NCI-H524 (cell line): ENCODE measurements around the gene FGA.
"Not testable (repeated sequence)": the region's sequence is repeated elsewhere in the genome, so short reads cannot be mapped to it uniquely, and the experiment has no call there.

Experiments
- DNase-seq, 2 experiments: peaks; one replicate each; lab custom pipeline; 2025; lab: John Stamatoyannopoulos, UW

The FGA gene

DNA sequence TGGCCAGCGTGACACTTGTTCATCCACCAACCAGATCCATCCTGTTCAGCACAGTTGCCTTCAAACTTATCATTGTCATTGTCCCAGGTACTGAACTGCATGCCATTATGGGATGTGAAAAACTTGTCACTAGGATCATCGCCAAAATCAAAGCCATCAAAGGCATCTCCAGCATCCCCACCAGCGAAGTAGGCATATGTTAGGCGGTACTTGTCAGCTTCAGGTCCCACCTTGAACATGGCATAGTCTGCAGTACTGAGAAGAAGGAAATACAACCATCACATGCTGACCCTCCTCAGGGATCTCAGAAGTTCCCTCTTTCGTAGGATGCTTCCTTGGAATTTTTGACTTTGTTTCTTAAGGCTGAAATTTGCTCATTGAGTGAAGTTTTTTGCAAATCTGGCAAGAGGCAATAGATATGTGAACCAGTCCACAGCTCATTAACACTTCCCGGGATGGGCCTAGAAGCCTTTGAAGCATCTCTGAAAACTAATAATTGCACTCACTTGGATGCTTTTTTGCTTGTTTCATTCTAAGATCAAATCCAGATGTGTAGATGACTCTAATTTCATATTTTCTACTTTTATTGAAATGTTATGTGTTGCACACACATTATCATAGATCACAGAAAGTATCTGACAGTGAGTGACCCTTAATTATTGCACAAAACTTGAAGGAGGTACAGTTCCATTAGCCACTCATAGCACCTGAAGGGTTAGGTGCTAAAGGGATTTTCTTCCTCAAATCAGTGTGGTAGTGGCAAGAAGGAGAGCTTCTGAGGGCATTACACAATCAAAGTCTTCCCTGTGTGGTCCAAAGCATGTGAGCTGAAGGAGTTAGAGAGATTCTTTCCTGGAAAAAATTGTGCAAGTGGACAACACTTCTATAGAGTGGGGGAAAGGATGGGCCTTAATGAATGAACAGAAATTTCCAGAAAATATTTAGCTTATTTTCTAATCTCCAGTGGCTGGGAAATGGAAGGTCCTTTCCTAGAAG lies 16.5 kb upstream of the FGA start:
- DNase-seq, result no peak

DNA sequence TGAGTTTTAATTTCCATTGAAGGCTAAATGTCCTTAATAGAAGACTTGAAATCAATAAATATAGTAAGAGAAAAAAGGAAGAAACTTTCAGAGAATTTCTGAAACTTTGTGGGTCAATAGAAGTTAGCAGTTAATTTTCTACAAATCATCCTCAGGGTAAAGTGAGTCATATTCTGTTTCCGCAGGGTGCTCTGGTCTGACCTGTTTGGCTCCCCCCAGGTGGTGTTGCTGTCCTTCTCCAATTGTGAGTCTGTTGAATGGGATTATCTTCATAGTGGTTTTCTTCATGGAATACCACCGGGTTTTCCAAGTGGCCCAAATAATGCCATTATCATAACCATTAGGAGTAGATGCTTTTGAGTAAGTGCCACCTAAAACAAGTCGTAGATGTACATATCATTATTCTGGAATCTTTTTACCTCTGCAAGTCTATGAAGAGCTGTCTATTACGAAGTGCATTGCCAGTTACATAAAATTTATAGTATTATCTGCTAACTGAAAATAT lies 14.2 kb upstream of the FGA start:
- no peak for DNase-seq

DNA sequence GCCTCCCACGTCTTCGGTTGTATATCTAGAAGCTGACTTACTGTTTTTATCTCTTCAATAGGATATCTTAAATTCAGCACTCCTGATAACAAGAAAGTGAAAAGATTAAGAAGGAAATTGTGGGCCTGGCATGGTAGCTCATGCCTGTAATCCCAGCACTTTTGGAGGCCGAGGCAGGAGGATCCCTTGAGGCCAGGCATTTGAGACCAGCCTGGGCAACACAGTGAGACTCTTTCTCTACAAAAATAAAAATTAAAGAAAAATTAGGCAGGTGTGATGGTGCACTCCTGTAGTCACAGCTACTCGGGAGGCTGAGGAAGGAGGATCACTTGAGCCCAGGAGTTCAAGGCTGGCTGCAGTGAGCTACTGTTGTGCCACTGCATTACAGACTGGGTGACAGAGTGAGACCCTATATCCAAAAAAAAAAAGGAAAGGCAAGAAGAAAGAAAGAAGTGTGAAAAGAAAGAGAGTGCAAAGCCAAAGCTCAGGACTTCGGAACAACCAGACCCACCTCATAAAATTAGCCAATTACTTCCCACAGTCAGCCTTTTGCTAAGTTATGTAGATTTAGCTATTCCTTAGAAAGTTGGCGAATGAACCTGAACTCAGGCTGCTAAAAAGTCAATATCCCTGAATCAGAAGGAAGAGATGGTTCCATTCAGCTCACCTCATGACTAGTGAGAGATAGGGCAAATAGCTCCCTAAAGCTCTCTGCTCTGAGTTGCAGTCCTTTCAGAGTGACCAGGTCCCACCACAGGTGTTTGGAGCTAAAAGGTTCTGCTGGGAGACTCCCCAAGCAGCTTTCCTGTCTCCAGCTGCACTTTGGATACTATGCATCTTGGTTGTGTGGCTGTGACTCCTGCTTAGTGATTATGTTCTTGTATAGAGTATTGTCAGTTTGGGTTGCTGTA lies 12.7 kb upstream of the FGA start:
- no peak for DNase-seq

DNA sequence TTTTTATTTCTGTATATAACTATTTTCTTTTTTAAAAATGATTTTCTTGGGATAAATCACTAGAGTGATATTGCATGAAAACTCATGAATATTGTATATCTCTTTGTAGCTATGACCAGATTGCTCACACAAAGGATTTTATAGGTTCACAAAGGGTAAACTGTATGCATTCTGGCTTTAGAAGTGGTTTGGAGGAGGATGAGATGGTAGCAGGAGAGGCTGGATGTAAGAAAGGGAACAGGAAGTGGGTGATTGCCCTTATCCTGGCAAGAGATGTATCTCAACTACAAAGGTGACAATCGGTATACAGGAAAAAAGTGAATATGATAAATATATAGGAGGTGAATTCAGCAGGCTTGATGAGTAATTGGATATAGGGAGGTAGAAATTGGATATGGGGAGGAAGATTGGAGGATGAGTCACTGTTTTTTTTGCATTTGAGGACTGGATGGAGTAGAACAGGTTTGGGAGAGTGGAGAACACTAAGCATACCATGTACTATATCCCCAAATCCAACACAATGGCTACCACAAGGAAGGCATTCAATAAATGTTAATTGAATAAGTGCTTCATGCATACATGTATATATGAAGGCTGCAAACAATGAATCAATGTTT lies 12.0 kb upstream of the FGA start:
- DNase-seq, result no peak

GRCh38 chr4:154597798-154598774 lies 7.5 kb upstream of the FGA start:
- DNase-seq, result no peak

DNA sequence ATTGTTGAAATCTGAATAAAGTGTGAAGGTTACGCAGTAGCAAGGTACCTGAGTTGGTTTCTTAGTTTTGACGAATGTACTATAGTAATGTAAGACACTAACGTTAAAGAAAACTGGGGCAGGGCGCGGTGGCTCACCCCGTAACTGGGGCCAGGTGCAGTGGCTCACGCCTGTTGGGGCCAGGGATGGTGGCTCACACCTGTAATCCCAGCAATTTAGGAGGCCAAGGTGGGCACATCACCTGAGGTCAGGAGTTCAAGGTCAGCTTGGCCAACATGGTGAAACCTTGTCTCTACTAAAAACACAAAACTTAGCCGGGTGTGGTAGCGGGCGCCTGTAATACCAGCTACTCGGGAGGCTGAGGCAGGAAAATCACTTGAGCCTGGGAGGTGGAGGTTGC lies 6.7 kb upstream of the FGA start:
- not testable (repeated sequence) for DNase-seq

DNA sequence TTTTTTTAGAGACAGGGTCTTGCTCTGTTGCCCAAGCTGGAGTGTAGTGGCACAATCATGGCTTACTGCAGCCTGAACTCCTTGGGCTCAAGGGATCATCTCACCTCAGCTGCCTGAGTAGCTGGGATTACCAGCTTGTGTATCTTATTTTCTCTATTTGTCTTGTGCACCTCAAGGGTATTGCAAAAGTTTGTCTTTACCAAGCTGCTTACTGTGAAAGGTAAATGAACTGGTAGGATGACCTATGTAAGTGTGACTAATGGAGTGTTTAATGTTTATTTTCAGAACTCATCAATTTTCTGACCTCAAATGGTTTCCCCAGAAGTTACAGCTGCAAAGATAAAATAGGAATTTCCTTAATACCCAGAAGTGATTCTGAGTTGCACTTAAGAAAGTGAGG lies 5.3 kb upstream of the FGA start:
- no peak for DNase-seq

DNA sequence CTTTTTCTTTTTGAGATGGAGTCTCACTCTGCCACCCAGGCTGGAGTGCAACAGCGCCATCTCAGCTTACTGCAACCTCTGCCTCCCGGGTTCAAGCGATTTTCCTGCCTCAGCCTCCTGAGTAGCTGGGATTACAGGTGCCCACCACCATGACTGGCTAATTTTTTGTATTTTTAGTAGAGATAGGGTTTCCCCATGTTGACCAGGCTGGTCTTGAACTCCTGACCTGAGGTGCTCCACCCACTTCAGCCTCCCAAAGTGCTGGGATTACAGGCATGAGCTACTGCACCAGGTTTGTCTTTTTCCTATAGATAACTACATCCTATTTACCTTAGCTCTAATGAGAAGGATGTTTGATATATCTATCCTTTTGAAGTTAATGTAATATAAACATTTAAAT lies 3.8 kb upstream of the FGA start:
- DNase-seq, result not testable (repeated sequence)

- DNase-seq, result no peak
These were observed 3.3 kb upstream of the FGA start for GRCh38 chr4:154593868-154594267.

GRCh38 chr4:154591890-154592289 lies 1.3 kb upstream of the FGA start:
- DNase-seq, result no peak

GRCh38 chr4:154589296-154590197 lies 995 bp downstream of the FGA start:
- DNase-seq, result no peak

- DNase-seq, result no peak
These were observed 2.3 kb downstream of the FGA start for GRCh38 chr4:154588198-154588597.

GRCh38 chr4:154586296-154587033 lies 4.1 kb downstream of the FGA start:
- no peak for DNase-seq

GRCh38 chr4:154585369-154586018 lies 5.0 kb downstream of the FGA start:
- no peak for DNase-seq

DNA sequence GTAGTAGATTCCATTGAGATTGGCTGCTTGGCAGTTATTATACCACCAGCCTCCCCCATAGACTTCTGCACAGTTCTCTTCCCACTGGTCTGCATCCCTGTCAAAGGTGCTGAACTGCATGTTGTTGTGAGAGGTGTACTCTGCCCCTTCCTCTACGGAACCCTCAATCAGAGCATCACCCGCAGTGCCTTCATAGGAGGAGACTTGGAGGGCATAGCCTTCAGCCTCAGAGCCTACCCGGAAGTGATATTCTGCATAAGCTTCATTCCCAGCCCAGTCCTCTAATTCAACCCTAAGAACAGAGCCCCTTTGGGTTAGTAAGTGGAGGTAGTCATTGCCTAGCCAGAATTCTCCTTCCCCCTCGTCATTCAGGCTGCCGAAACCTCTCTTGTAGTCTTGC lies 6.3 kb downstream of the FGA start:
- DNase-seq, result no peak

DNA sequence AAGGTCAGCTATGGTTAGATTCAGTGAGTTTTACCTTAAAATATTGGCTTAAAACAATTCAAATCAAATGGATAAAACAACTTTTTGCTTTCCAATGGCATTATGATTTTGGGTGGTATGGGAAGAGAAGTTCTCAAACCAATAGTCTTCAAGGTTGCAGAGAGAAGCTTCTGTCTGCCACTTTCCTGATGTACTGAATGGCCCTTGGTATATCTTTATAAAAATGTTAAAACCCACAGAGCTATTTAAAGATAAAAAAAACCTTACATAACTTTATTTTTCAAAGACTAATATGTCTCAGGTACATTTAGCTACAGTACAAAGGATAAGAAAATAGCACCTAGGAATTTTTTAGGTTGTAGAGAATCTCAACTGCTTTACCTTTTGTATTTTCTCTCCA lies 6.9 kb downstream of the FGA start:
- no peak for DNase-seq

GRCh38 chr4:154583230-154583629 lies 7.3 kb downstream of the FGA start:
- no peak for DNase-seq

DNA sequence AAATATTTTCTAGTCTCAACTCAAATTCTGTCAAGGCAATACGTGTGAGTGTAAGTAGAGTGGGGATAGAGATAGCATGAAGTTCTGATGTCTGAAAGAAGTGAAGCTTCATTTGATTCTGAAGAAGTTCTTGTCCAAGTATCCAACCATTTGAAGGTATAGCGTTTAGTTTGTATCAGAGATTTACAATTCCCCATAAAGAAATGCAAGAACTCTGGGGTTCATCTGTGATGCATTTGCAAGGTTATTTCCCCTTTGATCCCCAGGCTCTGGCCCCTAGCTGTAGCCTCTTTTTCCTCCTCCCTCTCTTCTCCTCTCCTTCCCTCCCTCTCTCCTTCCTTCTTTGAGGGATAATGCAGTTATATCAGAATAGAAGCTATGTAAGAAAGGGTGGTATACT lies 7.8 kb downstream of the FGA start:
- DNase-seq, result no peak

DNA sequence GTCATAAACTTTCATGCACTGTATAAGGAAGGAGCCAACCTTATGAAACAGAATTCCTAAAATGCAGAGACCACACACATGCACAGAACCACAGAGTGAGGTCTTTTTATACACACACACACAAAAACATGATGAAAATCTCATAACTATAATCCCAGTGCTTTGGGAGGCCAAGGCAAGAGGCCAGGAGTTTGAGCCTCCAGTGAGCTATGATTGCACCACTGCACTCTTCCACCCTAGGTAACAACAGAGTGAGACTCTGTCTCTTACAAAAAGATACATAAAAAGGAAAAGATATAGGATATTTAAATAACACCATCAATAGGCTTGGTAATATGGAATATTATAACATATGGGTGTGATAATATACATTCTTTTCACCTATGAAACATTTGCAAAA lies 10.6 kb downstream of the FGA start:
- no peak for DNase-seq
